GM12891 (cell line): ENCODE results near the gene HTR7.

Experiments used
- POLR2A ChIP-seq: IDR thresholded peaks from 2 replicates; pipeline ENCODE4 v1.6.1; 2011; ENCODE audit warnings: low read depth, low read length, control low read depth
- POLR2AphosphoS5 ChIP-seq: IDR thresholded peaks from 2 replicates; pipeline ENCODE4 v1.6.1; 2011; ENCODE audit warnings: low read depth, low read length, control low read depth
- POU2F2 ChIP-seq: IDR thresholded peaks from 2 replicates; pipeline ENCODE4 v1.6.1; 2011; ENCODE audit warnings: low read depth, mild to moderate bottlenecking, control low read depth, low read length, moderate library complexity
- TAF1 ChIP-seq: IDR thresholded peaks from 2 replicates; pipeline ENCODE4 v1.6.1; 2011; ENCODE audit warnings: low read depth, low read length, control low read depth

DNA sequence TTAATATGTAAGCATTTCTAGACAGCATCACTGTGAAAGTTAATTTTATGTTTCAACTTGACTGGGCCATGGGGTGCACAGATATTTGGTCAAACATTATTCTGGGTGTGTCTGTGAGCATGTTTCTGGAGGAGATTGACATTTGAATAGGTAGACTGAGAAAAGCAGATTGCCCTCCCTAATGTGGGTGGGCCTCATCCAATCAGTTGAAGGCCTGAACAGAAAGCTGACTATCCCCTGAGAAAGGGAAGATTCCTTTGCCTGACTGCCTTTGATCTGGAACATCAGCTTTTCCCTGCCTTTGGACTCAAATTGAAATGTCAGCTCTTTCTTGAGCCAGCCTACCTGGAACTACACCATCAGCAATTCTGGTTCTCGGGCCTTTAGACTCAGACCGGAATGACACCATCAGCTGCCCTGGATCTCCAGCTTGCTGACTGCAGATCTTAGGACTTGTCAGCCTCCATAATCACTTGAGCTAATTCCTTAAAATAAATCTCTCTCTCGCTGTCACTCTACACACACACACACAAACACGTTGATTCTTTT is 8.3 kb upstream of the HTR7 start:
- no peak for TF ChIP-seq POLR2AphosphoS5
- TF ChIP-seq POLR2A = no peak
- TF ChIP-seq POU2F2 = no peak
- no peak for TF ChIP-seq TAF1
